NK-92 (cell line): ENCODE measurements around the gene ARHGAP27.

Source experiments
- DNase-seq: peaks from one replicate; lab custom pipeline; 2025; ENCODE audit not compliant: unreplicated experiment; lab: John Stamatoyannopoulos, UW

ARHGAP27 gene

GRCh38 chr17:45431531-45432404 lies 902 bp downstream of the ARHGAP27 start:
- DNase-seq, result no peak

- no peak for DNase-seq
Measured at GRCh38 chr17:45430738-45431530, 1.7 kb downstream of the ARHGAP27 start.

- DNase-seq, result no peak
Measured at GRCh38 chr17:45430006-45430737, 2.5 kb downstream of the ARHGAP27 start.

GRCh38 chr17:45429339-45430005 lies 3.2 kb downstream of the ARHGAP27 start:
- DNase-seq, result no peak

- no peak for DNase-seq
Measured at GRCh38 chr17:45428931-45429338, 3.7 kb downstream of the ARHGAP27 start.

- no peak for DNase-seq
Measured at GRCh38 chr17:45428050-45428617, 4.5 kb downstream of the ARHGAP27 start.

- no peak for DNase-seq
Measured at GRCh38 chr17:45427181-45427835, 5.4 kb downstream of the ARHGAP27 start.

GRCh38 chr17:45426561-45426960 lies 6.1 kb downstream of the ARHGAP27 start:
- DNase-seq, result no peak

- DNase-seq, result no peak
Measured at GRCh38 chr17:45425984-45426413, 6.7 kb downstream of the ARHGAP27 start.

GRCh38 chr17:45425125-45425983 lies 7.3 kb downstream of the ARHGAP27 start:
- no peak for DNase-seq

GRCh38 chr17:45424769-45425124 lies 7.9 kb downstream of the ARHGAP27 start:
- no peak for DNase-seq

- DNase-seq, result no peak
Measured at GRCh38 chr17:45423975-45424335, 8.7 kb downstream of the ARHGAP27 start.

GRCh38 chr17:45423304-45423974 lies 9.2 kb downstream of the ARHGAP27 start:
- no peak for DNase-seq

- no peak for DNase-seq
Measured at GRCh38 chr17:45414990-45415881, 17.4 kb downstream of the ARHGAP27 start.

GRCh38 chr17:45413498-45413923 lies 19.2 kb downstream of the ARHGAP27 start:
- DNase-seq, result no peak

GRCh38 chr17:45411348-45412105 lies 21.1 kb downstream of the ARHGAP27 start:
- DNase-seq, result no peak
